ENCODE measurements around the gene CEACAM5. TPM values are rescaled to one million over a fixed set of nuclear protein-coding genes. Genes with fewer than 3 reads are reported as not detected.

Gene CEACAM5
- total RNA-seq, 1 donor from 2014 or later = not detected

- TF ChIP-seq, protein P1, sequence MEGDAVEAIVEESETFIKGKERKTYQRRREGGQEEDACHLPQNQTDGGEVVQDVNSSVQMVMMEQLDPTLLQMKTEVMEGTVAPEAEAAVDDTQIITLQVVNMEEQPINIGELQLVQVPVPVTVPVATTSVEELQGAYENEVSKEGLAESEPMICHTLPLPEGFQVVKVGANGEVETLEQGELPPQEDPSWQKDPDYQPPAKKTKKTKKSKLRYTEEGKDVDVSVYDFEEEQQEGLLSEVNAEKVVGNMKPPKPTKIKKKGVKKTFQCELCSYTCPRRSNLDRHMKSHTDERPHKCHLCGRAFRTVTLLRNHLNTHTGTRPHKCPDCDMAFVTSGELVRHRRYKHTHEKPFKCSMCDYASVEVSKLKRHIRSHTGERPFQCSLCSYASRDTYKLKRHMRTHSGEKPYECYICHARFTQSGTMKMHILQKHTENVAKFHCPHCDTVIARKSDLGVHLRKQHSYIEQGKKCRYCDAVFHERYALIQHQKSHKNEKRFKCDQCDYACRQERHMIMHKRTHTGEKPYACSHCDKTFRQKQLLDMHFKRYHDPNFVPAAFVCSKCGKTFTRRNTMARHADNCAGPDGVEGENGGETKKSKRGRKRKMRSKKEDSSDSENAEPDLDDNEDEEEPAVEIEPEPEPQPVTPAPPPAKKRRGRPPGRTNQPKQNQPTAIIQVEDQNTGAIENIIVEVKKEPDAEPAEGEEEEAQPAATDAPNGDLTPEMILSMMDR (IDR thresholded peaks at IDR 0.05) = no peak
- intact Hi-C loops (cut with micrococcal nuclease) = loop anchor here (5.0 kb wide), 1 partner anchor 48 kb away; no protein-coding TSS in a partner anchor
- ChIA-PET CTCF (interaction anchor here (0.5 to 1.0 kb wide), 2 partner anchors 44 to 49 kb away, joined by 3 to 4 read pairs; no protein-coding TSS in a partner anchor), POLR2A (no interaction called here)
- Mint-ChIP-seq H3K36me3 (ENCODE audit: low read depth) (no peaks in the 10 kb centered on the region), H3K27ac (no peak overlapping the region), H3K27me3 (peaks cover 29% of the 10 kb centered on the region), H3K4me3 (no peak overlapping the region), H3K4me1 (no peaks in the 10 kb centered on the region), H3K9me3 (peaks cover 13% of the 10 kb centered on the region)
- no peak for DNase-seq
- ATAC-seq (ENCODE audit: low read depth) = no peak
Observed at GRCh38 chr19:41690801-41691065, 17.7 kb upstream of the CEACAM5 start.

GRCh38 chr19:41691268-41691970, 17.0 kb upstream of the CEACAM5 start:
- Mint-ChIP-seq H3K27me3 (peaks cover 34% of the 10 kb centered on the region), H3K9me3 (peaks cover 13% of the 10 kb centered on the region), H3K36me3 (ENCODE audit: low read depth) (no peaks in the 10 kb centered on the region), H3K27ac (no peak overlapping the region), H3K4me1 (no peaks in the 10 kb centered on the region), H3K4me3 (no peak overlapping the region)
- CTCF ChIA-PET = interaction anchor here (1.0 kb wide), 1 partner anchor 49 kb away, joined by 4 read pairs; no protein-coding TSS in a partner anchor
- intact Hi-C loops (cut with micrococcal nuclease) = loop anchor here (5.0 kb wide), 1 partner anchor 49 kb away; no protein-coding TSS in a partner anchor
- POLR2A ChIA-PET = no interaction called here
- ATAC-seq (ENCODE audit: low read depth) (no peak), DNase-seq (no peak)
- TF ChIP-seq, protein P1 (IDR thresholded peaks at IDR 0.05) = no peak

DNA sequence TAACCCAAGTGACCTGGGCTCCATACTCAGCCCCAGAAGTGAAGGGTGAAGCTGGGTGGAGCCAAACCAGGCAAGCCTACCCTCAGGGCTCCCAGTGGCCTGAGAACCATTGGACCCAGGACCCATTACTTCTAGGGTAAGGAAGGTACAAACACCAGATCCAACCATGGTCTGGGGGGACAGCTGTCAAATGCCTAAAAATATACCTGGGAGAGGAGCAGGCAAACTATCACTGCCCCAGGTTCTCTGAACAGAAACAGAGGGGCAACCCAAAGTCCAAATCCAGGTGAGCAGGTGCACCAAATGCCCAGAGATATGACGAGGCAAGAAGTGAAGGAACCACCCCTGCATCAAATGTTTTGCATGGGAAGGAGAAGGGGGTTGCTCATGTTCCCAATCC, 14.2 kb upstream of the CEACAM5 start:
- no peaks in the 10 kb centered on the region for H3K36me3 Mint-ChIP-seq (ENCODE audit: low read depth)
- ATAC-seq (ENCODE audit: low read depth) (no peak), DNase-seq (no peak)
- peaks cover 5% of the 10 kb centered on the region for H3K4me1 Mint-ChIP-seq
- no peak overlapping the region for H3K27ac Mint-ChIP-seq
- intact Hi-C loops (cut with micrococcal nuclease) = loop anchor here (5.0 kb wide), 1 partner anchor 52 kb away; no protein-coding TSS in a partner anchor
- peaks cover 36% of the 10 kb centered on the region for H3K27me3 Mint-ChIP-seq
- TF ChIP-seq, protein P1 (IDR thresholded peaks at IDR 0.05) = no peak
- H3K4me3 Mint-ChIP-seq = no peak overlapping the region
- CTCF ChIA-PET = interaction anchor here (1.4 kb wide), 1 partner anchor 59 kb away, joined by 3 read pairs; no protein-coding TSS in a partner anchor
- peaks cover 13% of the 10 kb centered on the region for H3K9me3 Mint-ChIP-seq
- POLR2A ChIA-PET = no interaction called here

DNA sequence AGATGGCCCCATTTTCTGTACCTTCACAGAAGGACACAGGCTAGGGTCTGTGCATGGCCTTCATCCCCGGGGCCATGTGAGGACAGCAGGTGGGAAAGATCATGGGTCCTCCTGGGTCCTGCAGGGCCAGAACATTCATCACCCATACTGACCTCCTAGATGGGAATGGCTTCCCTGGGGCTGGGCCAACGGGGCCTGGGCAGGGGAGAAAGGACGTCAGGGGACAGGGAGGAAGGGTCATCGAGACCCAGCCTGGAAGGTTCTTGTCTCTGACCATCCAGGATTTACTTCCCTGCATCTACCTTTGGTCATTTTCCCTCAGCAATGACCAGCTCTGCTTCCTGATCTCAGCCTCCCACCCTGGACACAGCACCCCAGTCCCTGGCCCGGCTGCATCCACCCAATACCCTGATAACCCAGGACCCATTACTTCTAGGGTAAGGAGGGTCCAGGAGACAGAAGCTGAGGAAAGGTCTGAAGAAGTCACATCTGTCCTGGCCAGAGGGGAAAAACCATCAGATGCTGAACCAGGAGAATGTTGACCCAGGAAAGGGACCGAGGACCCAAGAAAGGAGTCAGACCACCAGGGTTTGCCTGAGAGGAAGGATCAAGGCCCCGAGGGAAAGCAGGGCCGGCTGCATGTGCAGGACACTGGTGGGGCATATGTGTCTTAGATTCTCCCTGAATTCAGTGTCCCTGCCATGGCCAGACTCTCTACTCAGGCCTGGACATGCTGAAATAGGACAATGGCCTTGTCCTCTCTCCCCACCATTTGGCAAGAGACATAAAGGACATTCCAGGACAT, 13.4 kb upstream of the CEACAM5 start:
- intact Hi-C loops (cut with micrococcal nuclease) = loop anchor here (5.0 kb wide), 1 partner anchor 53 kb away; no protein-coding TSS in a partner anchor
- TF ChIP-seq, protein P1 (IDR thresholded peaks at IDR 0.05) = no peak
- DNase-seq (no peak), ATAC-seq (ENCODE audit: low read depth) (no peak)
- H3K4me1 Mint-ChIP-seq = peaks cover 5% of the 10 kb centered on the region
- no peak overlapping the region for H3K4me3 Mint-ChIP-seq
- H3K9me3 Mint-ChIP-seq = peaks cover 13% of the 10 kb centered on the region
- ChIA-PET CTCF (interaction anchor here (1.4 kb wide), 1 partner anchor 58 kb away, joined by 3 read pairs; no protein-coding TSS in a partner anchor), POLR2A (no interaction called here)
- no peaks in the 10 kb centered on the region for H3K36me3 Mint-ChIP-seq (ENCODE audit: low read depth)
- no peak overlapping the region for H3K27ac Mint-ChIP-seq
- H3K27me3 Mint-ChIP-seq = peaks cover 36% of the 10 kb centered on the region

- CTCF ChIA-PET = no interaction called here
- POLR2A ChIA-PET = no interaction called here
- DNase-seq (no peak), ATAC-seq (ENCODE audit: low read depth) (no peak)
- TF ChIP-seq, protein P1 (IDR thresholded peaks at IDR 0.05) = no peak
- Mint-ChIP-seq H3K9me3 (peaks cover 13% of the 10 kb centered on the region), H3K27ac (no peak overlapping the region), H3K27me3 (peaks cover 36% of the 10 kb centered on the region), H3K36me3 (ENCODE audit: low read depth) (no peaks in the 10 kb centered on the region), H3K4me1 (peaks cover 5% of the 10 kb centered on the region), H3K4me3 (no peak overlapping the region)
- intact Hi-C loops (cut with micrococcal nuclease) = no loop called here
Observed at GRCh38 chr19:41695745-41696144, 12.7 kb upstream of the CEACAM5 start.
